22Rv1 (cell line): ENCODE results near the gene BAIAP3.
A peak's percentile ranks its signal among the peaks of the same experiment; 100 is the strongest.

Source experiments
- H3K27ac ChIP-seq: fragments of 450-650 bp; 2 replicates; pipeline ENCODE4 v1.5.1; 2017
- ZFX ChIP-seq: fragments of 450-650 bp; IDR thresholded peaks from 2 replicates; pipeline ENCODE4 v1.6.1; 2017; ENCODE audit warnings: antibody characterized with exemption, borderline replicate concordance
- TF ChIP-seq, protein P1 (sequence below): fragments of 450-650 bp; IDR thresholded peaks from 2 replicates; pipeline ENCODE4 v1.5.1; 2017; ENCODE audit warnings: mild to moderate bottlenecking

BAIAP3 gene

DNA sequence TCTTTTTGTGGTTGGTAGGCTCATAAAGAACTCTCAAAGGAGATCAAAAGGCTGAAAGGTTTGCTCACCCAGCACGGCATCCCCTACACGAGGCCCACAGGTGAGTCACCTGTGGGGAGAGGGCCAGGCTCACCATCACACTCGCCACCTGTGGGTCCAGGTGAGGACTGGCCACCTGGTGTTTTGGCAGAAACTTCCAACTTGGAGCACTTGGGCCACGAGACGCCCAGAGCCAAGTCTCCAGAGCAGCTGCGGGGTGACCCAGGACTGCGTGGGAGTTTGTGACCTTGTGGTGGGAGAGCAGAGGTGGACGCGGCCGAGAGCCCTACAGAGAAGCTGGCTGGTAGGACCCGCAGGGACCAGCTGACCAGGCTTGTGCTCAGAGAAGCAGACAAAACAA is 29.4 kb downstream of the BAIAP3 start:
- no peak overlapping the region for H3K27ac ChIP-seq
- no peak for TF ChIP-seq ZFX
- TF ChIP-seq, protein P1, sequence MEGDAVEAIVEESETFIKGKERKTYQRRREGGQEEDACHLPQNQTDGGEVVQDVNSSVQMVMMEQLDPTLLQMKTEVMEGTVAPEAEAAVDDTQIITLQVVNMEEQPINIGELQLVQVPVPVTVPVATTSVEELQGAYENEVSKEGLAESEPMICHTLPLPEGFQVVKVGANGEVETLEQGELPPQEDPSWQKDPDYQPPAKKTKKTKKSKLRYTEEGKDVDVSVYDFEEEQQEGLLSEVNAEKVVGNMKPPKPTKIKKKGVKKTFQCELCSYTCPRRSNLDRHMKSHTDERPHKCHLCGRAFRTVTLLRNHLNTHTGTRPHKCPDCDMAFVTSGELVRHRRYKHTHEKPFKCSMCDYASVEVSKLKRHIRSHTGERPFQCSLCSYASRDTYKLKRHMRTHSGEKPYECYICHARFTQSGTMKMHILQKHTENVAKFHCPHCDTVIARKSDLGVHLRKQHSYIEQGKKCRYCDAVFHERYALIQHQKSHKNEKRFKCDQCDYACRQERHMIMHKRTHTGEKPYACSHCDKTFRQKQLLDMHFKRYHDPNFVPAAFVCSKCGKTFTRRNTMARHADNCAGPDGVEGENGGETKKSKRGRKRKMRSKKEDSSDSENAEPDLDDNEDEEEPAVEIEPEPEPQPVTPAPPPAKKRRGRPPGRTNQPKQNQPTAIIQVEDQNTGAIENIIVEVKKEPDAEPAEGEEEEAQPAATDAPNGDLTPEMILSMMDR, result no peak

DNA sequence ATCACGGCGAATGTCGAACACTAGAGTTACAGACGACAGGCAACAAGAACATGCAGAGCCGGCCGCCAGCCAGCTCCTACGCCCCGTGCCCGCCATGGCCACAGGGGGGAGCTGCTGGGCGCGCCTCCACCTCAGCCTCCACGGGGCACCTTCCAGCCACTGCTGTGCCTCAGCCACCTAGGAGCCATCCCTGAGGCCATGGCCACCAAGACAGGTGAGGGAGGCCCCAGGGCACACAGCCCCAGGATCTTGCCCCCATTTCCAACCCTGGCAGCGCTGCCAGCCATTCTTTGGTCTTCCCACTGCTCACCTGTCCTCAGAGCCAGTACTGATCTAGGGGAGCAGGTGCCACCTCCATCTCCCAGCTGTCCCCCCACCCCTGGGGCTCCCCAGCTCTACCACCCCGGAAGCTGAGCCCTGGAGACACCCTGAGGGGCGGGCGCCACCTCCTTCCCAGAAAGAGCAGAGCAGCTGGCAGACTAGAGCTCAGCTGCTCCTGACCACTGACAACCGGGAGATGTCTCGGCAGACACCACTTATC is 30.1 kb downstream of the BAIAP3 start:
- TF ChIP-seq, protein P1, result peak; percentile 97
- TF ChIP-seq ZFX, result no peak
- H3K27ac ChIP-seq, result 0 out of 2 replicates have a peak overlapping the region, but pooled peaks have one; percentile 12

- TF ChIP-seq, protein P1, result no peak
- TF ChIP-seq ZFX, result no peak
- no peak overlapping the region for H3K27ac ChIP-seq
Measured at GRCh38 chr16:1364510-1364909, 31.1 kb downstream of the BAIAP3 start.

- no peak for TF ChIP-seq ZFX
- TF ChIP-seq, protein P1, result no peak
- no peak overlapping the region for H3K27ac ChIP-seq
Measured at GRCh38 chr16:1366060-1366711, 32.7 kb downstream of the BAIAP3 start.

DNA sequence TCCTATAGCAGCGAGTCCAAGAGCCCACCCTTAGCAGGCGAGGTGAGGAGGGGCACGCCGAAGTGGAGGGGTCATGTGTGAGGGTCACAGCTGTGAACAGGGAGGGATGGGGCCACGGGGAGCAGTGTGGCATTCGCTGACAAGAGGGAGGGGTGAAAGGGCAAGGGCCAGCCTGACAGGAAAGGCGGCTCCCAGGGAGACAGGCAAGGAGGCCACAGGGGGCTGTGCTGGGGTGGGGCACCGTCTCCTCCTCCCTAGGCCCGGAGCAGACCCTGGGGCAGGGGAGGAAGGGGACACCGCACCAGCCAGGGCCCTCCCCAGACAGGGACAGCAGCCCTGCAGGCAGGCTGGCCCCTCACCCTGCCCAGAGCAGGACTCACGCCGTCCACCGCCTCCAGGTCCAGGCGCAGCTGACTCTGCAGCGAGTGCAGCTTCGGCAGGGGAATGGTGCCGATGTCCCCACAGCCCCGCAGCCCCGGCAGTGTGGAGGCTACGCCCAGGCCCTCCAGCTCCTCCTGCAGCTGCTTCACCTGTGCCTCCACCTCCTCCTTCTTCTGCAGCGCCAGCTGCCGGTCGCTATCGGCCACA is 33.4 kb downstream of the BAIAP3 start:
- no peak overlapping the region for H3K27ac ChIP-seq
- no peak for TF ChIP-seq ZFX
- TF ChIP-seq, protein P1, result no peak

DNA sequence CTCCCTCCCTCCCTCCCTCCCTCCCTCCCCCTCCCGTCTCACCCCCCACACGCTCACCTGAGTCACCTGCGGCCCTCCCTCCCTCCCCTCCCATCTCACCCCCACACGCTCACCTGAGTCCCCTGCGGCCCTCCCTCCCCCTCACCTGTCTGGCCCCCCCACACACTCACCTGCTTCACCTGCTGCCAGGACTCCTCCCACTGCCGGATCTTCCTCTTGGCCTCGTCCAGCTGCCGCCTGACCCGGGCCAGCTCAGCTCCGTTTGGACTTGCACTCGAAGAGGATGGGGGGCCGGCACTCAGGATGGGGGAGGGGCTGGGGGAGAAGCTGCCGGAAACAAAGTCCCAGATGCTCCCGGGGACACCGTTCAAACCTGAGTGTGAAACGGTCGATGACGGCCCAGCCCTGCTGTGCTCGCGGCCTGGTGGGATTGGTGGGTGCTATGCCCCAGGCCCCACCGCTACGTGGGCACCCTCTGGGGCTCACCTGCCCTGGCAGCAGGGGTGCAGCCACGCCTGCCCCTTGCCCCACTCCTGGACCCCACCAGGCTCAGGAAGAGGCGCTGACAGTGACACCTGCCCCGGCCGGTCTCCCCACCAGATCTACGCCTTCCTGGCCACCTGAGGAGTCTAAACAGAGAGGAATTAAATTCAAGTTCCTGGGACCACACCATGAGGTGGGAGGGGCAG is 34.2 kb downstream of the BAIAP3 start:
- TF ChIP-seq, protein P1, result no peak
- TF ChIP-seq ZFX, result no peak
- no peak overlapping the region for H3K27ac ChIP-seq
